ENCODE measurements around the gene ZNF785. TPM values are rescaled to one million over a fixed set of nuclear protein-coding genes. Genes with fewer than 3 reads are reported as not detected.

The ZNF785 gene
- total and polyA plus RNA-seq, 4 donors, result 4.0 to 15.5 (median 9.7) TPM

GRCh38 chr16:30604316-30604947 lies 18.9 kb upstream of the ZNF785 start:
- no peak for ATAC-seq (ENCODE audit: insufficient read depth, low FRiP score)
- H3K27me3 ChIP-seq (ENCODE audit: control insufficient read depth in 3 of 3, insufficient read depth in 3 of 3, low read length in 2 of 3), result no peaks in the 10 kb centered on the region
- no peak for DNase-seq
- no peak overlapping the region for H3K27ac ChIP-seq (ENCODE audit: low read depth in 1 of 2, low read length in 1 of 2)
- H3K4me1 ChIP-seq (ENCODE audit: control insufficient read depth in 5 of 5, insufficient read depth in 5 of 5, low read length in 5 of 5), result peaks cover 0 to 9% (median 2%) of the 10 kb centered on the region in 5 donors
- H3K9ac ChIP-seq (ENCODE audit: insufficient read depth in 1 of 2, low read length in 2 of 2), result no peak overlapping the region
- TF ChIP-seq, protein P1, sequence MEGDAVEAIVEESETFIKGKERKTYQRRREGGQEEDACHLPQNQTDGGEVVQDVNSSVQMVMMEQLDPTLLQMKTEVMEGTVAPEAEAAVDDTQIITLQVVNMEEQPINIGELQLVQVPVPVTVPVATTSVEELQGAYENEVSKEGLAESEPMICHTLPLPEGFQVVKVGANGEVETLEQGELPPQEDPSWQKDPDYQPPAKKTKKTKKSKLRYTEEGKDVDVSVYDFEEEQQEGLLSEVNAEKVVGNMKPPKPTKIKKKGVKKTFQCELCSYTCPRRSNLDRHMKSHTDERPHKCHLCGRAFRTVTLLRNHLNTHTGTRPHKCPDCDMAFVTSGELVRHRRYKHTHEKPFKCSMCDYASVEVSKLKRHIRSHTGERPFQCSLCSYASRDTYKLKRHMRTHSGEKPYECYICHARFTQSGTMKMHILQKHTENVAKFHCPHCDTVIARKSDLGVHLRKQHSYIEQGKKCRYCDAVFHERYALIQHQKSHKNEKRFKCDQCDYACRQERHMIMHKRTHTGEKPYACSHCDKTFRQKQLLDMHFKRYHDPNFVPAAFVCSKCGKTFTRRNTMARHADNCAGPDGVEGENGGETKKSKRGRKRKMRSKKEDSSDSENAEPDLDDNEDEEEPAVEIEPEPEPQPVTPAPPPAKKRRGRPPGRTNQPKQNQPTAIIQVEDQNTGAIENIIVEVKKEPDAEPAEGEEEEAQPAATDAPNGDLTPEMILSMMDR (IDR thresholded peaks at IDR 0.05; ENCODE audit: control extremely low read depth, extremely low read depth), result no peak
- no peak overlapping the region for H3K4me3 ChIP-seq
- peaks cover 11 to 19% (median 17%) of the 10 kb centered on the region in 4 donors for H3K36me3 ChIP-seq (ENCODE audit: control insufficient read depth in 4 of 4, insufficient read depth in 4 of 4, low read length in 4 of 4)
- WGBS, 2 donors, result 93 to 94% methylated on average over 49 of the region's 49 CpGs
- H3K9me3 ChIP-seq (ENCODE audit: control insufficient read depth in 4 of 4, insufficient read depth in 3 of 4, low read length in 3 of 4), result no peaks in the 10 kb centered on the region

- Histone ChIP-seq H3K9me3 (ENCODE audit: control insufficient read depth in 4 of 4, insufficient read depth in 3 of 4, low read length in 3 of 4) (no peaks in the 10 kb centered on the region), H3K36me3 (ENCODE audit: control insufficient read depth in 4 of 4, insufficient read depth in 4 of 4, low read length in 4 of 4) (peaks cover 11 to 19% (median 17%) of the 10 kb centered on the region in 4 donors), H3K4me3 (no peak overlapping the region), H3K9ac (ENCODE audit: insufficient read depth in 1 of 2, low read length in 2 of 2) (no peak overlapping the region), H3K27me3 (ENCODE audit: control insufficient read depth in 3 of 3, insufficient read depth in 3 of 3, low read length in 2 of 3) (no peaks in the 10 kb centered on the region), H3K4me1 (ENCODE audit: control insufficient read depth in 5 of 5, insufficient read depth in 5 of 5, low read length in 5 of 5) (peaks cover 0 to 4% (median under 1%) of the 10 kb centered on the region in 5 donors), H3K27ac (ENCODE audit: low read depth in 1 of 2, low read length in 1 of 2) (no peak overlapping the region)
- 87 to 93% methylated on average over 7 of the region's 7 CpGs for WGBS, 2 donors
- DNase-seq (no peak), ATAC-seq (ENCODE audit: insufficient read depth, low FRiP score) (no peak)
- TF ChIP-seq, protein P1 (IDR thresholded peaks at IDR 0.05; ENCODE audit: control extremely low read depth, extremely low read depth), result no peak
These were observed 18.4 kb upstream of the ZNF785 start for GRCh38 chr16:30603945-30604315.

DNA sequence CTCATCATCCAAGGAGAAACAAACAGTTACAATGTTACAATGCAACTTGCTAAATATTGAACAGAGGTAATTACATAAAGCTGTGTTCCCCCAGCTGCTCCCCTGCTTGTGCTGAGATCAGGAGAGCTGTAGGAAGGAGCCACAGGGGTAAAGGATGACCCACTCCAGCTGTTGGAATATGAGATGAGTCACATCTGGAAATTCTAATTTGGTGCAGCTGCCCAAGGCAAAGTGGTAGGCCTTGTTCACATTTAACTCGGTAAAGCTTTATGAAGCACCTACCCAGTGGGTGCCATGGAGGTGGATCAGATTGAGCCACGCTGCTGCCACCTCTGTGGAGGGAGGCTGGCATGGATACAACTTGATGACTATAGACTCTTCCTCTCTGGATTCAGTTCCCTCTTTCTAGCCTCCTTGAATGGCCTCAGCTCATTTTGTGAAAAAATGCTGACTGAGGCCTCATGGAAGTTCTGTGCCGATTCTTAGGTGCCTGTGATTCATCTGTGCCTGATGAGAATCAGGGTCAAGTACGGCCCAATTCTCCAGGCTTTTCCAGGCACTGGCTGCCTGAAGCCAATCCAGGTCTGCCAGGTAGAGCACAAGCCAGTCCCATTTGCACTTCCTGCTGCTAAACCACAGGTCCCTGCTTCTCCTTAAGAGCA lies 17.2 kb upstream of the ZNF785 start:
- Histone ChIP-seq H3K36me3 (ENCODE audit: control insufficient read depth in 4 of 4, insufficient read depth in 4 of 4, low read length in 4 of 4) (peaks cover 11 to 19% (median 16%) of the 10 kb centered on the region in 4 donors), H3K27me3 (ENCODE audit: control insufficient read depth in 3 of 3, insufficient read depth in 3 of 3, low read length in 2 of 3) (no peaks in the 10 kb centered on the region), H3K4me1 (ENCODE audit: control insufficient read depth in 5 of 5, insufficient read depth in 5 of 5, low read length in 5 of 5) (no peaks in the 10 kb centered on the region), H3K27ac (ENCODE audit: low read depth in 1 of 2, low read length in 1 of 2) (peak overlapping the region in 1 of 2 donors; percentile 10), H3K9ac (ENCODE audit: insufficient read depth in 1 of 2, low read length in 2 of 2) (no peak overlapping the region), H3K9me3 (ENCODE audit: control insufficient read depth in 4 of 4, insufficient read depth in 3 of 4, low read length in 3 of 4) (no peaks in the 10 kb centered on the region), H3K4me3 (no peak overlapping the region)
- no peak for ATAC-seq (ENCODE audit: insufficient read depth, low FRiP score)
- WGBS, 2 donors, result 64 to 72% methylated on average over 4 of the region's 4 CpGs
- TF ChIP-seq, protein P1 (IDR thresholded peaks at IDR 0.05; ENCODE audit: control extremely low read depth, extremely low read depth), result no peak
- DNase-seq, result peak in 1 of 3 donors; percentile 9
